Measurements from ENCODE around the gene HOTAIR.

Gene HOTAIR

GRCh38 chr12:54000116-54001114 is 25.7 kb upstream of the HOTAIR start, which contains the start of gene HOXC9:
HOXC9 (plus strand) TSS chr12:54000161; CDS start chr12:54000189, 28 bp downstream.
- DNase-seq (ENCODE audit: low spot score): no peak

- peak; percentile 55 for DNase-seq (ENCODE audit: low spot score)
Measured at GRCh38 chr12:53999559-54000115, 24.9 kb upstream of the HOTAIR start.

- DNase-seq (ENCODE audit: low spot score): no peak
Measured at GRCh38 chr12:53998900-53999236, 24.1 kb upstream of the HOTAIR start.

GRCh38 chr12:53998110-53998899 is 23.6 kb upstream of the HOTAIR start:
- no peak for DNase-seq (ENCODE audit: low spot score)

GRCh38 chr12:53997204-53998109 is 22.7 kb upstream of the HOTAIR start:
- DNase-seq (ENCODE audit: low spot score): no peak

GRCh38 chr12:53996240-53997203 is 21.8 kb upstream of the HOTAIR start:
- no peak for DNase-seq (ENCODE audit: low spot score)

- peak; percentile 90 for DNase-seq (ENCODE audit: low spot score)
Measured at GRCh38 chr12:53995378-53996239, 20.9 kb upstream of the HOTAIR start.

- peak; percentile 46 for DNase-seq (ENCODE audit: low spot score)
Measured at GRCh38 chr12:53995002-53995377, 20.2 kb upstream of the HOTAIR start.

GRCh38 chr12:53994264-53995001 is 19.7 kb upstream of the HOTAIR start:
- peak; percentile 51 for DNase-seq (ENCODE audit: low spot score)

- no peak for DNase-seq (ENCODE audit: low spot score)
Measured at GRCh38 chr12:53994009-53994263, 19.2 kb upstream of the HOTAIR start.

- no peak for DNase-seq (ENCODE audit: low spot score)
Measured at GRCh38 chr12:53993162-53994008, 18.6 kb upstream of the HOTAIR start.

- DNase-seq (ENCODE audit: low spot score): no peak
Measured at GRCh38 chr12:53992377-53992889, 17.7 kb upstream of the HOTAIR start.

- DNase-seq (ENCODE audit: low spot score): no peak
Measured at GRCh38 chr12:53991077-53991460, 16.3 kb upstream of the HOTAIR start.

- DNase-seq (ENCODE audit: low spot score): no peak
Measured at GRCh38 chr12:53990311-53991076, 15.7 kb upstream of the HOTAIR start.

- peak; percentile 68 for DNase-seq (ENCODE audit: low spot score)
Measured at GRCh38 chr12:53989227-53990113, 14.7 kb upstream of the HOTAIR start.

All from SW480 (cell line).